ENCODE results near the gene TMEM234. TPM values are rescaled to one million over a fixed set of nuclear protein-coding genes. Genes with fewer than 3 reads are reported as not detected.

TMEM234 gene
- 8.8 to 10.4 TPM (median 9.5 TPM) in 5 replicates for total RNA-seq (2022; extraction: Qiagen RNA extraction; ENCODE audit: low read depth)

DNA sequence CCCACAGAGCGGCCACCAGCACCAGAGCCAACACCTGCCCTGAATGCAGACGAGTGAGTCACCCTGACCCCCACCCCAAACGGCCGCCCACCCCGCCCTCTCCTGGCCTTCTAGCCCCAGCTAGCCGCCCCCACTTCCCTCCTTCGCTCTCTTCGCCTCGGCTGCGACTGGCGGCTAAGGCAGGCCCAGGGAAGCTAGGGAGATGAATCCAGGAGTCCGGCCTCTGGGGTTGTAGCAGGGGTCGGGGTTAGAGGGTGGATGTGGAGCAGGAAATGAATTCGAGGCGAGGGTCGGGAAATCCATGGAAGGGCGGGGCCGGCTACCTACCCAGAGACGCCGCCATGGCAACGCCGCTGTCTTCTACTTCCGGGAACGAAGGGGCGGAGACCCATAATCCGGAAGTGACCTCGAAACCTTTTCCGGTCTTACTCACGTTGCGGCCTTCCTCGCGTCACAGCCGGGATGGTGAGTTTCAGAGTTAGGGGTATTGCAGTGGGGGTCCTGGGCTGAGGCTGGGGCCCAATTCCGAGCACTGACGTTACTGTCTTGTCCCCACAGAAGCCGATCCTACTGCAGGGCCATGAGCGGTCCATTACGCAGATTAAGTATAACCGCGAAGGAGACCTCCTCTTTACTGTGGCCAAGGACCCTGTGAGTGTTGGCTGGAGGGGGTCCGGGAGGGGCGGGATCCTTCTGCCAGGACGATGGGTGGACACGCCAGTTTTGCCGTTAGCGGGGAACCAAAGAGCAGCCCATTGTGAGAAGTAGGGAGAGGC, at the start of gene TMEM234, which contains the start of gene EIF3I:
TMEM234 (minus strand) TSS at position 374 of the 776 bp plus-strand sequence; CDS start at position 343, 31 bp downstream.
EIF3I (plus strand) TSS at position 428 of the 776 bp plus-strand sequence; CDS start at position 463, 35 bp downstream.

DNA sequence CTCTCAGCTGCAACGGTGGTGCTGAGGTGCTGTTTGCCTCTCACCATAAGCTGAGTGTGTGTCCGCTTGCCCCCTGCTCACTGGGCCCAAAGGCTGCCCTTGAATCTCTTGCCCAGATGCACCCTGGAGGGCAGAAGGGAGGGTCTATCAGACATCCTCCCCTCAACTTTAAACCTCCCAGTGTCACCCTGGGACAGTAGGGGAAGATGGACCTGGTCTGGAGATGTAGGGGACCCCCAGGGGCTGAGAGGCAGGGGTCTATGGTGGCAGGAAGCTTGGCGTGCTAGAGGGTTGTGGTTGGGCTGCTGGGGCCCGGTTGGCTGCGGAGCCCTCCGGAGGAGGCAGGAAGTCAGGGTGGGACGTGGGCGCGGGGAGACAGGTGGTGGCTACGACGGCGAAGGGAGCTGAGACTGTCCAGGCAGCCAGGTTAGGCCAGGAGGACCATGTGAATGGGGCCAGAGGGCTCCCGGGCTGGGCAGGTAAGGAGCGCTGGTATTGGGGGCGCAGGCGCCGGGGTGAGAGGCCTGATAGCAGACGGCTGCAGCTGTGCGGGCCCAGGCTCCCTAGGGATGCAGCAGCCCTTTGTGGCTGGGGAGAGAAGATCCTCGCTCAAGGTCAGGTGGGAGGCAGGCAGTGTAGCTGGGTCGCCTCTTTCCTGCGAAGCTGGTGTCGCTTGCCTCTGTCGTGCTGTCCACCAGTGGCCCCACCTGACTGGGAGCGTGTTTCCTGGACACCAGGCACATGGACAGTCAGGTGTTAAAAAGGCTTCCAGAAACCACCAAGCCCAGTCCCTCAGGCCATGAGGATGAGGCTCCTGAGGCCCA, 29.0 kb upstream of the TMEM234 start, which contains the start of gene LCK:
LCK (plus strand) TSS at position 373 of the 824 bp plus-strand sequence. CDS start 23,065 bp downstream, outside the sequence.

DNA sequence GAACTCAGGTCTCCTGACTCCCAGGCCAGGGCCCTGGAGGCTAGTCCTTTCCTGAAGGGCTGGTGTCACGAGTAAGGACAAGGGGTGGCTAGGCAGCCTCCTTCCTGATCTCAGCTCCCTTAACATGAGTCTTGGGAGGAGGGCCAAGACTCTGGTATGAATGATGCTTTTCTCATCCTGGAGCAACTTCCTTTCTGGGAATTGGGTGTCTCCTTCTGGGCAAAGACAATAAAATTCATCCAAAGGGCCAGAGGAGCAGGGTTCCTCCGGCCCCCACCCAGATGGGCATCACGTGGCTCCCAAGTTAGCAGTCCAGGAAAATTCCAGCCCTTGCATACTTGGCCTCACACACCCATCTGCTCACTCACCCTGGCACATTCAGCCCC, 24.7 kb upstream of the TMEM234 start, which contains the start of gene FAM167B:
FAM167B (plus strand) TSS at position 335 of the 386 bp plus-strand sequence. CDS start 200 bp downstream, outside the sequence.

DNA sequence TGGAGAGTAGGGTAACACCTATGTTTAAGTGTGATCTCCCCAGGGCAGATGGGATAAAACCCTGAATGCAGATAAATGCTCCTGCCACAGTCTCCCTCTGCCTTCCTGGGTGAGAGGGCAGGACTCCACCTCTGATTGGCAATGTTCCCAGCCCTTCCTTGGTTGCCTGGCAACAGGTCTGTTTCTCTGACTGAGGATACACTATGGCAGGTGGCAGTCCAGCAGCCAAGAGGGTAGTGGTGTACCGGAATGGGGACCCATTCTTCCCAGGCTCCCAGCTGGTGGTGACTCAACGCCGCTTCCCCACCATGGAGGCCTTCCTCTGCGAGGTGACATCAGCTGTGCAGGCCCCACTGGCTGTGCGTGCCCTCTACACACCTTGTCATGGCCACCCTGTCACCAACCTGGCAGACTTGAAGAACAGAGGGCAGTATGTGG, 13.2 kb downstream of the TMEM234 start, which contains the start of gene DCDC2B:
DCDC2B (plus strand) TSS at position 199 of the 438 bp plus-strand sequence; CDS start at position 204, 5 bp downstream.

DNA sequence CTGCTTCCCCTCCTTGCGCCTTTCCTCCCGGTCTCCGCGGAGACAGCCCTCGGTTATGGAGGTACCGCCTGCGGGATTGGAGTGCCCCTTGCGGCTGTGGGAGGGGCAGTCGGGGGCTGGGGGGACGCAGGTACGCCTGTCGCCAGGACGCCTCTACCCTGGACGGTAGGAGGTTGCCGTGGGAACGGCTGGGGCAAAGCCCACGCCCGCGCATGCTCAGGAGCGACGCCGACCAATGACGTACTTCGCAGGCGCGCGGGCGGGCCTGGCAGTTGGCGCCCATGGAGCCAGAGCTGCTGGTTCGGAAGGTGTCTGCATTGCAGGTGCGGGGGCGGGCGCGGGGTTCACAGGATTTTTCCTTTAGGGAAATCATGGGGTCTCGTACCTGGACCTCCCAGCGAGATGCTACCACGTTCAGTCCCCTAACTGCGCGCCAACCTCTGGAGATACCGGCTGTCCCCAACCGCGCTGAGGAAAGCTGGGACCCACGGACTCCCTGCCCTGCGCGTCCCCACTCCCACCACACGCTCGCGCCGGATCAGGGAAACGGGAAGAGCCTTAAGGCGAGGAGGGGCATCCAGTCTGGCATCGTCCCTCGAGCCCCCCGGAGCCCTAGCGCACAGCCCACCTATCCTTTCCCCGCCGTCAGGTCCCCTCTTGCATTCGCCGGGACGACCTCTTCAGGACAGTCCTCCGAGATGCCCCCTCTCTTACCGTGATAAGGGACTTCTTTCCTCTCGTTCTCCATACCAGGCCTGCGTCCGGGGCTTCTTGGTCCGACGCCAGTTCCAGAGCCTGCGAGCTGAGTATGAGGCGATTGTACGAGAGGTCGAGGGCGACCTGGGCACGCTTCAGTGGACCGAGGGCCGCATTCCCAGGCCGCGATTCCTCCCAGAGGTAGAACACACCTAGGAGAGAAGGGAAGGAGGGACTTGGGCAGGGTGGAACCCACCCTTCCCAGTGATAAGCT, 16.5 kb downstream of the TMEM234 start, which contains the start of gene IQCC:
IQCC (plus strand) TSS at position 271 of the 970 bp plus-strand sequence; CDS start at position 282, 11 bp downstream.

DNA sequence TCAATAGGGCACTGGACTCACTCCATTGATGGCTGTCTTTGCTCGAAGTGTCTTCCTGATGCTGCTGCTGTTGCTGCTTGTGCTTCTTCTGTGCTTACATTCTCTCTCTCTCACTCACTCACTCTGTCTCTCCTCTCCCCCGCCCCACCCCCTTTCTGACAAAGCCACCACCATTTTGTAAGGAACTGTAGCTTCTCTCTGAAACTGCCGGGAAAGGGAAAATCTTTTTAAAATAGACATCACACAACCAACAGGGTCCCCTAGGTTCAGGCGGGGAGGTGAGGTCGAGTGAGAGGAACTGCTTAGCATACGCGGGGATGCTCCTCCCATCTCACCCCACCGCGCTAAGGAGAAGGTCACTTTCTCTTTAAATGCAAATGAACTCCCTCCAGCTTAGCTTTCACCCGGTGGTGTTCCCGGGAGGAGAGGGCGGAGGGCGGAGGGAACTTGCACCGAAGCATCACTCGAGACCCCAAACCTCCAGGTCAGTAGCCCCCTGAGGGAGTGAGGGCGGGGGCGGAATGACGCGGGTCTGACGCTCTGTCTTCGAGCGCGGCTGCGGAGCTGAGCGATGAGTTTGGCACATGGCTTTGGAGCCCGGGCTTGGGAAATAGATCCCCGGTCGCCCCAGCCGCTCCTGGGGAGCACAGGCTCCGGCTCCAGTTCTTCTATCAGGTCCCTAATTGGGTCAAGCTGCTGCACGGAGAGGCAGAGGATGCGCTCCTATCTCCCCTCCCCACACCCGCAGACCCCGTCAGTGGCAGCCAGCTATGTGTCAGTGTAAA, 21.7 kb downstream of the TMEM234 start, which contains the start of gene CCDC28B:
CCDC28B (plus strand) TSS at position 370 of the 785 bp plus-strand sequence. CDS start 1,341 bp downstream, outside the sequence.

DNA sequence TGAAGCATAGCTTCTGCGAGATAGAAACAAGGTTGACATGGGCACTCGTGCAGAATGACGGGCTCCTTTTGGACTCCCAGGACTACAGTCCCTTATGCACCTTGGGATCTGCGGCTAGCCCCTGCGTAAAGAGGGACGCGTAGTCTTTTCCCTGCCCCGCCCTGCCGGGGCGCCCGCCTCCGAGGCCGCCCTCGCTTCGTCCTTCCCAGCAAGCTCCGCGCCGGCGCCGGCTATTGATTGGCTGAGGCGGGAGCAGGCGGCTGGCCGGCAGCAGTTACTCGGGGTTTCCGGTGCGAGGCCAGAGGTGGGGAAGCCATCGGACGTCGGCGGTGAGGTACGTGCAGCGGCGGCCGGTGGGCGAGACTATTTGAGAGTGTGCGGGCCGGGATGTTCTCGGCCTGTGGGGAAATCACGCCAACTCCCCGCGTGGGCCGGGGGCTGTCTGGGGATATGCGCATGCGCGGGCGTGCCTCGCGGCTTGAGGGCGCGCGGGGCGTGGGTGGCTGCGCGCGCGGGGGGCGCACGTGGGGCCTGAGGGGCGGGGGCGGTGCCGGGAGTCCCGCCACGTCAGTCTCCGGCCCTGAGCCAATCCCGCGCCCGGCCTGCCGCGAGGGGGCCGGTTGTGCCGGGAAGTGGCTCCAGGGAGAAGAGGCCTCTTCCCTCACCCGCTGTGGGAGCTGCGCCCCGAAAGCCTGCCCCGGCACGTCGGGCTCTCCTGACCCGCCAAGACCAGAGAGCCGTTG, 42.5 kb downstream of the TMEM234 start, which contains the start of gene TXLNA:
TXLNA (plus strand) TSS at position 233 of the 743 bp plus-strand sequence. CDS start 671 bp downstream, outside the sequence.

Other genes with a start within 250 kb of the TMEM234 start
- gene KHDRBS1, start 208.5 kb downstream of the TMEM234 start, total RNA-seq (2022; extraction: Qiagen RNA extraction; ENCODE audit: low read depth): 120 to 145 TPM (median 131 TPM) in 5 replicates
- 9.1 to 13.8 TPM (median 13.5 TPM) in 5 replicates for gene TMEM39B, start 149.4 kb downstream of the TMEM234 start, total RNA-seq (2022; extraction: Qiagen RNA extraction; ENCODE audit: low read depth)
- 14.9 to 19.7 TPM (median 16.5 TPM) in 5 replicates for gene KPNA6, start 114.3 kb downstream of the TMEM234 start, total RNA-seq (2022; extraction: Qiagen RNA extraction; ENCODE audit: low read depth)
- gene TXLNA, start 42.7 kb downstream of the TMEM234 start, total RNA-seq (2022; extraction: Qiagen RNA extraction; ENCODE audit: low read depth): 27.5 to 33.0 TPM (median 29.5 TPM) in 5 replicates
- 1.9 to 2.6 TPM (median 2.2 TPM) in 5 replicates for gene CCDC28B, start 21.8 kb downstream of the TMEM234 start, total RNA-seq (2022; extraction: Qiagen RNA extraction; ENCODE audit: low read depth)
- 1.6 to 2.6 TPM (median 2.3 TPM) in 5 replicates for gene IQCC, start 16.7 kb downstream of the TMEM234 start, total RNA-seq (2022; extraction: Qiagen RNA extraction; ENCODE audit: low read depth)
- gene DCDC2B, start 13.3 kb downstream of the TMEM234 start, total RNA-seq (2022; extraction: Qiagen RNA extraction; ENCODE audit: low read depth): not detected in 5 replicates
- gene EIF3I, start 54 bp upstream of the TMEM234 start, total RNA-seq (2022; extraction: Qiagen RNA extraction; ENCODE audit: low read depth): 268 to 302 TPM (median 287 TPM) in 5 replicates
- 0.55 to 1.0 TPM (median 0.80 TPM) in 5 replicates for gene FAM167B, start 24.9 kb upstream of the TMEM234 start, total RNA-seq (2022; extraction: Qiagen RNA extraction; ENCODE audit: low read depth)
- gene LCK, start 28.9 kb upstream of the TMEM234 start, total RNA-seq (2022; extraction: Qiagen RNA extraction; ENCODE audit: low read depth): 0.03 TPM in 1 of 5 replicates, not detected in the others
- 57.7 to 61.8 TPM (median 59.8 TPM) in 5 replicates for gene HDAC1, start 69.7 kb upstream of the TMEM234 start, total RNA-seq (2022; extraction: Qiagen RNA extraction; ENCODE audit: low read depth)
- 62.0 to 76.8 TPM (median 74.0 TPM) in 5 replicates for gene MARCKSL1, start 113.9 kb upstream of the TMEM234 start, total RNA-seq (2022; extraction: Qiagen RNA extraction; ENCODE audit: low read depth)
- 2.9 to 5.4 TPM (median 3.8 TPM) in 5 replicates for gene FAM229A, start 140.1 kb upstream of the TMEM234 start, total RNA-seq (2022; extraction: Qiagen RNA extraction; ENCODE audit: low read depth)
- 0.07 TPM in 1 of 5 replicates, not detected in the others for gene TSSK3, start 140.2 kb upstream of the TMEM234 start, total RNA-seq (2022; extraction: Qiagen RNA extraction; ENCODE audit: low read depth)
- 19.5 to 22.6 TPM (median 22.2 TPM) in 5 replicates for gene BSDC1, start 172.1 kb upstream of the TMEM234 start, total RNA-seq (2022; extraction: Qiagen RNA extraction; ENCODE audit: low read depth)
- under 0.01 to 0.01 TPM (median 0.01 TPM) in 4 of 5 replicates, not detected in the other for gene ZBTB8B, start 242.7 kb upstream of the TMEM234 start, total RNA-seq (2022; extraction: Qiagen RNA extraction; ENCODE audit: low read depth)

Data from A549 treated with CpdA at 1 μM for 4 hours (cell line).